Left cardiac atrium (tissue), 4 donors: ENCODE measurements around the gene PPBP. TPM values are rescaled to one million over a fixed set of nuclear protein-coding genes. Genes with fewer than 3 reads are reported as not detected.
"Not testable (repeated sequence)": the region's sequence is repeated elsewhere in the genome, so short reads cannot be mapped to it uniquely, and the experiment has no call there.

ENCODE experiments used
- ATAC-seq, 2 donors: fragments of 200-7000 bp; cut with Tn5 transposase; one replicate each; pipeline ENCODE4 v1.9.1; 2020; ENCODE audit warnings: mild to moderate bottlenecking in 2 of 2, moderate library complexity in 2 of 2
- DNase-seq: peaks from one replicate; pipeline ENCODE4 v3.0.0-alpha.2; 2020
- intact Hi-C, 2 donors: fragments of 100-400 bp; cut with DNase I; formaldehyde crosslinking; loops; one replicate each; pipeline versions ENCODE4 v1.14.1 to v1.15.1; 2022 to 2023
- total RNA-seq, 2 donors: library from RNA; stranded (reverse); fragmentation: NEBNext Ultra II Directional; extraction: Animal tissue kit (Norgen Biotek cat#: 25700); gene quantifications; one replicate each; pipeline ENCODE4 v1.2.1, GENCODE V29; 2021
- donor health status: DM: no; HTN: yes; CAD: no.
- donor health status: DM: no; HTN: yes; CAD: no; lungs with severe emphysema.
- donor health status: DM: yes; HTN: yes; CAD: no.
- donor health status: Dilated cardiomyopathy.

The PPBP gene
- total RNA-seq, 2 donors from 2014 or later: 0.86 TPM; not detected in 1

DNA sequence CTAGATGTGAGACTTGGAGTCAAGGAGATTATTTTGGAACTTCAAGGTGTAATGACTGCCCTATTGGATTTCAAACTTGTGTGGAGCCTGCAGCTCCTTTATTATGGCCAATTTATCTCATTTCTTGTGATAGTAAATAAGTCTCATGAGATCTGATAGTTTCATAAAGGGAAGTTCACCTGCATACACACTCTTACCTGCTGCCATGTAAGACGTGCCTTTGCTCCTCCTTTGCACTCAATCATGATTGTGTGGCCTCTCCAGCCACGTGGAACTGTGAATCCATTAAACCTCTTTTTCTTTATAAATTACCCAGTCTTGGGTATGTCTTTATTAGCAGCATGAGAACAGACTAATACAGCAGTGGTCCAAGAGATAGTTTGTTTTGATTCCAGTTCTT is 25.3 kb downstream of the PPBP start:
- DNase-seq (no peak), ATAC-seq (no peak)
- intact Hi-C loops: no loop called here

- intact Hi-C loops, DNase-seq, ATAC-seq: not testable (repeated sequence)
Measured at GRCh38 chr4:73959041-73959440, 28.9 kb downstream of the PPBP start.

GRCh38 chr4:73952352-73952751 is 35.6 kb downstream of the PPBP start:
- intact Hi-C loops: no loop called here
- no peak for ATAC-seq

GRCh38 chr4:73950376-73950920 is 37.5 kb downstream of the PPBP start:
- ATAC-seq, DNase-seq, intact Hi-C loops: not testable (repeated sequence)

More at GRCh38 chr4:73952352-73952751, 35.6 kb downstream of the PPBP start:
- no peak for DNase-seq

GRCh38 chr4:73948990-73949706 is 38.8 kb downstream of the PPBP start:
- DNase-seq: no peak
- no peak for ATAC-seq
- intact Hi-C loops: no loop called here

DNA sequence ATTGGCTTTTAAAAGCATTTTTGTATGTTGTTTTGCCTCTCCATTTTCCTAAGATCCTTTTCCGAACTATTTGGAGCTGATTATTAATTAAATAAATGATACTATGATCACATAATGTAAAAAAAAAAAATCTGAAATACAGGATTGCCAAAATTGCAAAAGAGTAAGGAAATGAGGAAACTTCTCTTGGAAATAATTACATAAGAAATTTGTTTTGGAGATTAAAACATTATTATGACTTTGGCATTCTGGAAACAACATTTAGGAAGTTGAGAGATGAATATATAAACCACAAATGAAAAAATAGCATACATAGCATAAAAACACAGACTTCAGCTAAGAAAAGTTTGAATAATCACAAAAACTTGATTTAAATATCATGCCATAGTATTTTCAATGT is 39.7 kb downstream of the PPBP start:
- intact Hi-C loops: no loop called here
- DNase-seq (no peak), ATAC-seq (no peak)

DNA sequence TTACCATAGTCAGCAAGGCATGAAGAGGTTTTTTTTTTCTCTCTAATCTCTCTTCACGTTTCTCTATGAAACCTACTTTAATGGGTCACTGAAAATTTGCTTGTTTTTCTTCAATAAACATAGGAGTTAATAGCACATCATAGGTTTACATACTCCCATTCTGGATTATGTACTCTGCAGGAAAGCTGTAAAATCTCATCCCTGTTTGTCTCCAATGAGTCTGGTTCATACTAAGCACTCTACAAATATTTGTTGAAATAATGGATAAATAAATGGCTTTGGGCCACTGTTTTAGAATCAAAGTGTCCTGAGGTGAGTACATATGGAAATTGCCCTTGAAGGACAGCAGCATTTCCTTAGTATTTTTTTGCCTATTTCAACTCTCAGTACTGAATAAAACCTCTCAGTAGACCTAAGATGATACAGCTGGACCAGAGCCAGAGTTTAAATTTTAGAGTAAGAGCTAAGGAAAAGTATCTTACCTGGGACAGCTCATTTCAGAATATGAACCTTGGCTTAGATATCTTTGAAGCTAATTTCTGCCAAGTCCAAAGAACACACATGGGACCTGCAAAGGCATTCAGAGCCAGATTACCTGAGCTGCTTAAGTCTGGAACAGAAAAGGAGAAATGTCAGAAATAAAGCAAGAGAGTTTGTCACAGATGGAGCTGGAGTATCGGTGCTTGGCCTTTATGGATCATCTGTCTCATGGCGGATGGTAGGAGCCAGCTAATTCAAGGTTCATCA is 40.6 kb downstream of the PPBP start:
- intact Hi-C loops: no loop called here
- ATAC-seq (no peak), DNase-seq (no peak)

DNA sequence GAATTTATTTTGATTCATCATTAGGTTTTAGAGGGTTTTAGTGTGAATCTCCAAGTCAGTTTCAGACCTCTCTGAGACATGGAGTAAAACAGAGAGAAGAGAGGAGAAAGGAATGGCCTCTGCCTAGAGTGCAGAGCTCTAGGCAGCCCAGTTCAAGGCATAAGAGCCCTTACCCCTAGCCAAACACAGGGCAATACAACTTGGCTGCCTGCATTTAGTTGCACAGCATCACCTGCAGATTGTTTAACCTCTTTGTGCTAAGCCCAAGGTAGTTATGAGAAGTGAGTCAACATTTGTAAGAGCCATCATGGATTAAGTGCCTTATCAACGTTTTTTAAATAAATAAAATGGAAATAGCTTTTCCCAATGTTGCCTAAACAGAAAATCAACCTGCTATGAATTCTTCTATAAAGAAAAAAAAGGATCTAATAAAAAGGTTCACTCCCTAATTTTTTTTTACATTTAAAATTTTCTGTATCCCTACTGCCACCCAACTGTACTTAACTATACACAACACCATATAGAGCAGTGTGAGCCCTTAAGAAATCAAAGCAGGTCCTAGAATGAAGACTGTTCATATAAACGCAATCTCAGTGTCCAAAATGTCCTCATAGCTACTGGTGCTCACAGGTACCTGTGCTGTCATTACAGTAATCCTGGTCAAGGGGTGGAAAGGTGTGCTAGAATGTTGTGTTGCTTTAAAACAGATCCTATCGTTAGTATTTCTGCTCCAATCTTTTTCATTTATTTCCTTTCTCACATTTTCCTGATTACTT is 42.1 kb downstream of the PPBP start:
- ATAC-seq (no peak), DNase-seq (no peak)
- intact Hi-C loops: no loop called here

DNA sequence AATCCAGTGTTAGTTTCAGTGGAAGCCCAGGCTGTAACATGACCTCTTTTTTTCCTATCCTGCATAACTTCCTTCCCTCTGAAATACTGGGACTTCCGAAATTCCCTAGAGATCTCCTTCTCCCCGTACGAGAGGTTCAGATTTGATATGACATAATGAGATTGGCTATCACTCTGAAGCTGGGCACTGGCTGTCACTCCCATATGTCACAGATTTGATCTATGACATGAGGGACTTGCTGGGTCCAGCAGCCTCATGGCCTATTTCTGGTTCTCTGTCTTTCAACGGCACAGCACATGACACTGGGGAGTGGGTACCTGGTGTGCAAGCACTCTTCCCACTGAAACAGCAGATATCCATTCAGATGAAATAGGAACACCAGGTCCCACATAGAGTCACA is 42.9 kb downstream of the PPBP start:
- intact Hi-C loops: no loop called here
- ATAC-seq: no peak
- DNase-seq: no peak

GRCh38 chr4:73944061-73944875 is 43.7 kb downstream of the PPBP start:
- intact Hi-C loops: no loop called here
- ATAC-seq: peak; percentile 53 to 82
- peak; percentile 51 for DNase-seq

- DNase-seq: no peak
- intact Hi-C loops: no loop called here
- ATAC-seq: no peak
Measured at GRCh38 chr4:73943555-73943954, 44.4 kb downstream of the PPBP start.

DNA sequence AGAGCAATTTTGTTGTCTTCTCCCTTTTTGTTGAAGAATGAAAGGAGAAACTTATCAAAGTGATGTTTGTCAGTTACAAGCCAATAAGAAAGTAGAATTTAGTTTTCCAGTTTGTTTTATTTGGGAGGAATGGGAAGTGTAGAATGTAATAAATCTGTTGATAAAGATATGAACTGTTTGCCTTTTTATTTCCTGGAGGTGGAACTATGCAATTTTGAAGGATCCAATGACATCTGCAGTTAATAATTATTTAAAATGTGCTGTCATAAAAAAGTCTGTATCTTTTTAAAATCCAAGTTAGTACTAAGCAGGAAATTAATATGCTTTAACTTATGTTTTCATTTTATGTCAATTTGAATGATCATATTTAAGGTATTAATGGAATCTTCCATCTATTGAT is 51.0 kb downstream of the PPBP start:
- ATAC-seq: no peak
- intact Hi-C loops: no loop called here
- no peak for DNase-seq

Other genes starting within 250 kb of the PPBP start
- gene CXCL8, start 247.6 kb downstream of the PPBP start, total RNA-seq: 1 to 10 TPM in 1 of 2 donors, under 1 TPM in 1; 0.82 to 3.1 TPM
- gene CXCL6, start 151.5 kb downstream of the PPBP start, total RNA-seq: 1 to 10 TPM; 1.1 to 1.5 TPM
- not detected for gene PF4V1, start 134.9 kb downstream of the PPBP start, total RNA-seq
- gene CXCL1, start 118.8 kb downstream of the PPBP start, total RNA-seq: 1 to 10 TPM; 9.0 to 9.2 TPM
- gene PF4, start 6.2 kb downstream of the PPBP start, total RNA-seq: under 1 TPM in 1 of 2 donors, not detected in 1; 0.60 TPM
- under 1 TPM; 0.09 to 0.18 TPM for gene CXCL5, start 10.5 kb upstream of the PPBP start, total RNA-seq
- gene CXCL3, start 50.5 kb upstream of the PPBP start, total RNA-seq: 1 to 10 TPM in 1 of 2 donors, under 1 TPM in 1; 0.88 to 1.8 TPM
- 10 to 100 TPM; 26.6 to 33.0 TPM for gene CXCL2, start 111.0 kb upstream of the PPBP start, total RNA-seq
- 10 to 100 TPM in 1 of 2 donors, 1 to 10 TPM in 1; 9.2 to 11.7 TPM for gene MTHFD2L, start 169.9 kb upstream of the PPBP start, total RNA-seq